GM12864 (cell line): ENCODE results near the gene HAVCR2.
A peak's percentile ranks its signal among the peaks of the same experiment; 100 is the strongest.

Experiments
- DNase-seq: peaks from one replicate; pipeline ENCODE4 v3.0.0-alpha.2; 2011; ENCODE audit warnings: low read depth
- H3K4me3 ChIP-seq: 2 replicates; pipeline ENCODE4 v1.5.1; 2011; ENCODE audit warnings: mild to moderate bottlenecking, low read depth, low read length, control low read depth
- TF ChIP-seq, protein P1 (sequence below): IDR thresholded peaks from 2 replicates; pipeline ENCODE4 v1.5.1; 2011; ENCODE audit warnings: low read depth, mild to moderate bottlenecking, moderate library complexity, low read length, control low read depth, inconsistent platforms; ENCODE audit errors: missing control alignments

Gene HAVCR2

DNA sequence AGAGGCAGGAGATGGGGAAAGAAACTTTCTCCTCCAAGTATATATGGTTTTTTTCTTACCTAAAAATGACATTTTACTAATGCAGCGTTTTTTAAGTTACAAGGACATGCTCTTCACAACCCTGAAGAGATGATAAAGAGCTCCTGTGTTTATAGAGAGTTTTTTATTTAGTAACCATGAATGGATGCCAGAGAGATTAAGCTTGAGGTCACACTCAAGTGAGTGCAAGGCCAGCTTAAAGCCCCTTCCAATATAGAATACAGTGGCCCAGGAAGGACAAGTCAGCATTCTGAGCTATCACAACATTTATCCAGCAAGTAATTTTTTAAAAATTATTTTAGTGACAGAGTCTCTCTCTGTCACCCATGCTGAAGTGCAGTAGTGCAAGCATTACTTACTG lies 6.7 kb upstream of the HAVCR2 start:
- no peak overlapping the region for H3K4me3 ChIP-seq
- DNase-seq, result no peak
- TF ChIP-seq, protein P1, sequence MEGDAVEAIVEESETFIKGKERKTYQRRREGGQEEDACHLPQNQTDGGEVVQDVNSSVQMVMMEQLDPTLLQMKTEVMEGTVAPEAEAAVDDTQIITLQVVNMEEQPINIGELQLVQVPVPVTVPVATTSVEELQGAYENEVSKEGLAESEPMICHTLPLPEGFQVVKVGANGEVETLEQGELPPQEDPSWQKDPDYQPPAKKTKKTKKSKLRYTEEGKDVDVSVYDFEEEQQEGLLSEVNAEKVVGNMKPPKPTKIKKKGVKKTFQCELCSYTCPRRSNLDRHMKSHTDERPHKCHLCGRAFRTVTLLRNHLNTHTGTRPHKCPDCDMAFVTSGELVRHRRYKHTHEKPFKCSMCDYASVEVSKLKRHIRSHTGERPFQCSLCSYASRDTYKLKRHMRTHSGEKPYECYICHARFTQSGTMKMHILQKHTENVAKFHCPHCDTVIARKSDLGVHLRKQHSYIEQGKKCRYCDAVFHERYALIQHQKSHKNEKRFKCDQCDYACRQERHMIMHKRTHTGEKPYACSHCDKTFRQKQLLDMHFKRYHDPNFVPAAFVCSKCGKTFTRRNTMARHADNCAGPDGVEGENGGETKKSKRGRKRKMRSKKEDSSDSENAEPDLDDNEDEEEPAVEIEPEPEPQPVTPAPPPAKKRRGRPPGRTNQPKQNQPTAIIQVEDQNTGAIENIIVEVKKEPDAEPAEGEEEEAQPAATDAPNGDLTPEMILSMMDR, result no peak

DNA sequence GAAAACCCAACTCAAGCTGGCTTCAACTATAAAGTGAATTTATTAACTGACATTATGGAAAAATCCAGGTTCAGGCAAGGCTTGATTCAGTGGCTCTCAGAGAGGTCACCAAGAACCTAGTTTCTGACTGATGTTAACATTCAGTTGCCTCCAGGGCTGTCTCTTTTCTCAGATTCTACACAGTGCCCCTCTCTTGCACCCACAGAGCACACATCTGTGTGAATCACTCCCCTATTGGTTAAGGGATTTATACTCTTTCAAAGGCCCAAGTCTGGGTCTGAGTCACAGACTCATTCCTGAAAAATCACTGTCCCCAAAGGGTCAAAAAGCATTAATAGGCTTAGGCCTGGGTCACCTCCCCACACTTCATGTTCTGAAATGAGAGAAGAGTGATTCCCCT lies 6.2 kb upstream of the HAVCR2 start:
- H3K4me3 ChIP-seq, result no peak overlapping the region
- TF ChIP-seq, protein P1, result no peak
- no peak for DNase-seq

DNA sequence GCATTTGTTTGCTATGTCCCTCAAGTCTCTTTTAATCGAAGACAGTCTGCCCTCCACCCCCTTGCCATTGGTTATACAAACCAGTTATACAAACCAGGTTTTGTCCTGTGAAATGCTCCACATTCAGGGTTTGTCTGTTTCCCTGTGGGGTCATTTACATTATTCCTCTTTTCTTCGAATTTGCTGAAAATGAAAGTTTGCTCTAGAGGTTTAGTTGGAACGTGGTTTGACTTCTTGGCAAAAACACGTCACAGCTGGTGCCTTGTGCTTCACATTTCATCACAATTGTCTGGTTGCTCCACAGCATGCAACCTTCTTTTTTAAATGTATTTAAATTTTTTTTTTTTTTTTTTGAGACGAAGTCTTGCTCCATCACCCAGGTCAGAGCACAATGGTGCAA lies 4.2 kb upstream of the HAVCR2 start:
- no peak for DNase-seq
- TF ChIP-seq, protein P1, result no peak
- H3K4me3 ChIP-seq, result no peak overlapping the region

DNA sequence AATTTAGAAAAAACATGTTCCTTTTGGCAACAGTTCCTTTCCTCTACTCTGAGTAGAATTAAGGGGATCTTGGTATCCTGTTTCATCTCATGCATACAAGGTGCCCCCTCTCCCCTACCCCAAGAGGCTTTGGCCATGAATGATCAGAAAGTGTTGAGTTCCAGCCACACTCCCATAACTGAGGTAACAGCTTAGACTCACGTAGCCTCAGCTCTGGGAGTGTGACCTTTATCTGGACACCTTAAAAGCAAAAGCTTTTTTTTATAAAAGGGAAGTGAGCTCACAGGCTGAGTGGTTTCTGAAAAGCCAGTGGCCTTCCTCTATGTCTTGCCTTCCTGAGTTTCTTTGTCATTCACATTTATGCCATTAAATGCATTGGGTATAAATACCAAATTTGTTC lies 900 bp upstream of the HAVCR2 start:
- peak overlapping the region; percentile 39; the same call in 1 of the 2 replicates for H3K4me3 ChIP-seq

DNA sequence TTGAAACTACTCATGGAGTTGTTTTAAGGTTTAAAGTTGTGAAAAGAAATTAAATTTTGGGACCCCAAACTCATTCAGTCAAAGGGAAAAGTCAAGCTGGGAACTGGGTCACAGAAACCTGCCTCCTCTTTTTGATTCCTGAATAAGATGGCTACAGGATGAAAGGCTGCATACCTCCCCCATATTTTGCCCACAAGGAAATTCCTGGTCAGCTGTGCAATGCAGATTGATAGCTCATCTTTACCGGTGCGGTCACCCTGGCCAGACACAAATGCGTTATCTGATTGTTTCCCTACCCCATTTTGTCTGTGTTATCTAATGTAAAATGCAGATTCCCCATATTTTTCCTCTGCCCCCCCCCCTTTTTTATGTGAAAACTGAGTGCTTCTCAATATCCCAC lies 1.3 kb downstream of the HAVCR2 start:
- peak overlapping the region; percentile 35; the same call in 1 of the 2 replicates for H3K4me3 ChIP-seq
- TF ChIP-seq, protein P1, result no peak
- no peak for DNase-seq

More for the DNA sequence above, 900 bp upstream of the HAVCR2 start:
- TF ChIP-seq, protein P1, result no peak
- no peak for DNase-seq

DNA sequence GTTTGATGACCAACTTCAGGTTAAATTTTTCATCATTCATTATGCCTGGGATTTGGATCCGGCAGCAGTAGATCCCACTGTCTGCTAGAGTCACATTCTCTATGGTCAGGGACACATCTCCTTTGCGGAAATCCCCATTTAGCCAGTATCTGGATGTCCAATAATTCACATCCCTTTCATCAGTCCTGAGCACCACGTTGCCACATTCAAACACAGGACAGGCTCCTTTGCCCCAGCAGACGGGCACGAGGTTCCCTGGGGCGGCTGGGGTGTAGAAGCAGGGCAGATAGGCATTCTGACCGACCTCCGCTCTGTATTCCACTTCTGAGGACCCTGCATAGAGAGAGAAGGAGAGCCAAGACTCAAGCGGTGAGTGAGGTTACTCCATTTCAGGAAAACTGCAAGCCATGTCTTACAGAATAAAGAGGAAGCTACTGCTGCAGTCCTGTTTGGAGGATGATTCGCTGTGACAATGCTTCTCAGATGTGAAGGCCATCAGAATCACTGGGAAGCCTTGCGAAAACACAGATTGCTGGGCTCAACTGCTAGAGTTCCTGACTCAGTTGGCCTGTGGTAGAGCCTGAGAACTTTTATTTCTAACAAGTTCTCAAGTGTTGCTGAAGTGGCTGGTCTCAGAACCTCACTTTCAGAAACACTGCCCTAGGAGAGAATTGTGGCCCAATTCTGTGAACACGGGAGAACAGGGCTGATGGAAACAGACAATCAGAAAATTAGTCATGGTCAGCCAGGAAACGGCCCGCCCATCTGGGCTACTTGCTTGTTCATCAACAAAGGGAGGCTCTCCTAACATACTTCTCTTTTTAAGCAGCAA lies 2.0 kb downstream of the HAVCR2 start:
- DNase-seq, result no peak
- TF ChIP-seq, protein P1, result no peak
- no peak overlapping the region; the same call in 1 of the 2 replicates for H3K4me3 ChIP-seq
